ENCODE data around the gene NUMB. TPM values are rescaled to one million over a fixed set of nuclear protein-coding genes. Genes with fewer than 3 reads are reported as not detected.

Gene NUMB
- total RNA-seq, 1 experiment from 2014 or later = 42.0 TPM

- TF ChIP-seq E2F1 (CRISPR knock-in tag; IDR thresholded peaks at IDR 0.05) = no peak
Observed at GRCh38 chr14:73280903-73281302, 177.4 kb downstream of the NUMB start (continued).

- DNase-seq (ENCODE audit: low spot score) (no peak), ATAC-seq (no peak)
- H3K36me3 Mint-ChIP-seq = peaks cover 31% of the 10 kb centered on the region
- H3K4me3 Mint-ChIP-seq = no peak overlapping the region
- no peaks in the 10 kb centered on the region for H3K9me3 Mint-ChIP-seq
- H3K27me3 Mint-ChIP-seq (ENCODE audit: low read depth) = peaks cover 8% of the 10 kb centered on the region
- H3K4me1 Mint-ChIP-seq = peaks cover 6% of the 10 kb centered on the region
- ChIA-PET CTCF (no interaction called here), POLR2A (no interaction called here)
- H3K27ac Mint-ChIP-seq = no peak overlapping the region
- TF ChIP-seq JAZF1 (CRISPR knock-in tag; IDR thresholded peaks at IDR 0.05) = no peak
- no peak for TF ChIP-seq ZMAT4 (CRISPR knock-in tag; IDR thresholded peaks at IDR 0.05)
Observed at GRCh38 chr14:73277376-73277775, 181.0 kb downstream of the NUMB start.

- H3K4me1 Mint-ChIP-seq = peaks cover 6% of the 10 kb centered on the region
- no peak overlapping the region for H3K27ac Mint-ChIP-seq
- peaks cover 2% of the 10 kb centered on the region for H3K27me3 Mint-ChIP-seq (ENCODE audit: low read depth)
- CTCF ChIA-PET = no interaction called here
- H3K9me3 Mint-ChIP-seq = no peaks in the 10 kb centered on the region
- H3K36me3 Mint-ChIP-seq = peaks cover 25% of the 10 kb centered on the region
- peak; percentile 24; the same call in 1 of the 2 replicates for ATAC-seq
- POLR2A ChIA-PET = no interaction called here
- DNase-seq (ENCODE audit: low spot score) = no peak
- TF ChIP-seq NR2C2 (CRISPR knock-in tag; IDR thresholded peaks at IDR 0.05) (no peak), E2F4 (CRISPR knock-in tag; IDR thresholded peaks at IDR 0.05; ENCODE audit: borderline replicate concordance, low read depth) (no peak), JUN (CRISPR knock-in tag; IDR thresholded peaks at IDR 0.05) (no peak)
- H3K4me3 Mint-ChIP-seq = no peak overlapping the region
Observed at GRCh38 chr14:73276836-73277235, 181.5 kb downstream of the NUMB start.

GRCh38 chr14:73273799-73274198, 184.5 kb downstream of the NUMB start:
- POLR2A ChIA-PET = no interaction called here
- Mint-ChIP-seq H3K4me1 (peaks cover 8% of the 10 kb centered on the region), H3K9me3 (no peaks in the 10 kb centered on the region), H3K27me3 (ENCODE audit: low read depth) (no peaks in the 10 kb centered on the region), H3K36me3 (peaks cover 14% of the 10 kb centered on the region), H3K27ac (peak overlapping the region; percentile 44; the same call in 1 of the 2 replicates), H3K4me3 (no peak overlapping the region)
- ATAC-seq = no peak
- no peak for DNase-seq (ENCODE audit: low spot score)
- CTCF ChIA-PET = no interaction called here
- TF ChIP-seq ZNF532 (CRISPR knock-in tag; IDR thresholded peaks at IDR 0.05; ENCODE audit: borderline replicate concordance) (no peak), ZNF671 (CRISPR knock-in tag; IDR thresholded peaks at IDR 0.05) (no peak), SMAD4 (CRISPR knock-in tag; IDR thresholded peaks at IDR 0.05) (no peak), NR2C2 (CRISPR knock-in tag; IDR thresholded peaks at IDR 0.05) (no peak), ZNF317 (CRISPR knock-in tag; IDR thresholded peaks at IDR 0.05; ENCODE audit: borderline replicate concordance, low read depth) (no peak), ARID4B (CRISPR knock-in tag; IDR thresholded peaks at IDR 0.05; ENCODE audit: borderline replicate concordance) (no peak), MXD4 (CRISPR knock-in tag; IDR thresholded peaks at IDR 0.05; ENCODE audit: borderline replicate concordance) (no peak), NFE2L1 (CRISPR knock-in tag; IDR thresholded peaks at IDR 0.05) (no peak), FOXP1 (CRISPR knock-in tag; IDR thresholded peaks at IDR 0.05; ENCODE audit: borderline replicate concordance) (no peak), ZNF121 (CRISPR knock-in tag; IDR thresholded peaks at IDR 0.05) (no peak), TEAD4 (CRISPR knock-in tag; IDR thresholded peaks at IDR 0.05) (no peak), ESRRA (CRISPR knock-in tag; IDR thresholded peaks at IDR 0.05; ENCODE audit: borderline replicate concordance) (no peak), ZNF396 (CRISPR knock-in tag; IDR thresholded peaks at IDR 0.05; ENCODE audit: borderline replicate concordance) (no peak), RELA (CRISPR knock-in tag; IDR thresholded peaks at IDR 0.05; ENCODE audit: borderline replicate concordance) (no peak), CBFB (CRISPR knock-in tag; IDR thresholded peaks at IDR 0.05; ENCODE audit: low read depth) (no peak), ZNF423 (CRISPR knock-in tag; IDR thresholded peaks at IDR 0.05) (no peak)

Measured in WTC11 (cell line).